WTC11 (cell line): ENCODE measurements around the gene SLC6A8. TPM values are rescaled to one million over a fixed set of nuclear protein-coding genes. Genes with fewer than 3 reads are reported as not detected.

Source experiments
- ATAC-seq: fragments of 200-7000 bp; cut with Tn5 transposase; 2 replicates; pipeline ENCODE4 v1.10.0; 2021; ENCODE audit warnings: mild to moderate bottlenecking, moderate library complexity
- CTCF ChIA-PET: fragments of 300-600 bp; sonication (Branson Sonifier 250); formaldehyde crosslinking; loops from one replicate; lab custom pipeline; 2021; ENCODE audit warnings: antibody characterized with exemption; lab: Charles Lee
- POLR2A ChIA-PET: fragments of 350-600 bp; sonication (Branson Sonifier 250); formaldehyde crosslinking; loops from one replicate; lab custom pipeline; 2021; ENCODE audit warnings: antibody characterized with exemption; lab: Charles Lee
- DNase-seq: peaks from one replicate; pipeline ENCODE4 v3.0.0; 2021; ENCODE audit warnings: low spot score
- H3K27ac Mint-ChIP-seq: 2 replicates; pipeline ENCODE4 v1.8.0; 2021; ENCODE audit warnings: mixed read lengths
- H3K27me3 Mint-ChIP-seq: 2 replicates; pipeline ENCODE4 v1.8.0; 2021; ENCODE audit warnings: low read depth, mild to moderate bottlenecking, moderate library complexity, mixed read lengths
- H3K36me3 Mint-ChIP-seq: 2 replicates; pipeline ENCODE4 v1.8.0; 2021; ENCODE audit warnings: mixed read lengths
- H3K4me1 Mint-ChIP-seq: 2 replicates; pipeline ENCODE4 v1.8.0; 2022; ENCODE audit warnings: mixed read lengths
- H3K4me3 Mint-ChIP-seq: 2 replicates; pipeline ENCODE4 v1.8.0; 2021; ENCODE audit warnings: mild to moderate bottlenecking, moderate library complexity, mixed read lengths
- H3K9me3 Mint-ChIP-seq: 2 replicates; pipeline ENCODE4 v1.8.0; 2021; ENCODE audit warnings: mixed read lengths
- CDX4 ChIP-seq: fragments of 250-450 bp; sonication (Bioruptor Pico); IDR thresholded peaks from 2 replicates; pipeline ENCODE4 v1.9.0; 2021; ENCODE audit warnings: moderate library complexity, mild to moderate bottlenecking, inconsistent platforms, borderline replicate concordance
- HMGA2 ChIP-seq: fragments of 250-450 bp; sonication (Bioruptor Pico); IDR thresholded peaks from 2 replicates; pipeline ENCODE4 v1.4.0; 2021; ENCODE audit warnings: mild to moderate bottlenecking, moderate library complexity
- KAT7 ChIP-seq: sonication (generic); formaldehyde crosslinking; IDR thresholded peaks from 2 replicates; pipeline ENCODE4 v1.8.1; 2023; ENCODE audit warnings: missing genetic modification reagents, mild to moderate bottlenecking, borderline replicate concordance
- NFE2L1 ChIP-seq: sonication (generic); formaldehyde crosslinking; IDR thresholded peaks from 2 replicates; pipeline ENCODE4 v1.8.1; 2023; ENCODE audit warnings: missing genetic modification reagents
- OVOL2 ChIP-seq: fragments of 250-450 bp; sonication (Bioruptor Pico); IDR thresholded peaks from 2 replicates; pipeline ENCODE4 v1.9.0; 2021; ENCODE audit warnings: mild to moderate bottlenecking, borderline replicate concordance
- RELA ChIP-seq: sonication (generic); formaldehyde crosslinking; IDR thresholded peaks from 2 replicates; pipeline ENCODE4 v1.8.1; 2022; ENCODE audit warnings: missing genetic modification reagents, mild to moderate bottlenecking, borderline replicate concordance
- SOX15 ChIP-seq: fragments of 250-450 bp; sonication (Bioruptor Pico); IDR thresholded peaks from 2 replicates; pipeline ENCODE4 v1.9.0; 2021; ENCODE audit warnings: mild to moderate bottlenecking
- SP1 ChIP-seq: sonication (generic); formaldehyde crosslinking; conservative IDR thresholded peaks from 2 replicates; pipeline ENCODE4 v1.8.1; 2022; ENCODE audit warnings: missing genetic modification reagents
- TCF7 ChIP-seq: sonication (generic); formaldehyde crosslinking; IDR thresholded peaks from 2 replicates; pipeline ENCODE4 v1.8.0; 2022; ENCODE audit warnings: mild to moderate bottlenecking, low read depth, missing genetic modification reagents, moderate library complexity
- TEAD4 ChIP-seq: sonication (generic); formaldehyde crosslinking; IDR thresholded peaks from 2 replicates; pipeline ENCODE4 v1.8.0; 2022; ENCODE audit warnings: mild to moderate bottlenecking, missing genetic modification reagents
- TP53 ChIP-seq: sonication (generic); formaldehyde crosslinking; IDR thresholded peaks from 2 replicates; pipeline ENCODE4 v1.8.1; 2023; ENCODE audit warnings: mild to moderate bottlenecking, missing genetic modification reagents
- USF2 ChIP-seq: sonication (generic); formaldehyde crosslinking; IDR thresholded peaks from 2 replicates; pipeline ENCODE4 v1.8.1; 2023; ENCODE audit warnings: mild to moderate bottlenecking, missing genetic modification reagents, moderate library complexity
- ZSCAN18 ChIP-seq: fragments of 250-450 bp; sonication (Bioruptor Pico); IDR thresholded peaks from 2 replicates; pipeline ENCODE4 v2.1.2; 2022; ENCODE audit warnings: mild to moderate bottlenecking, moderate library complexity
- total RNA-seq: library from RNA; stranded (reverse); gene quantifications from 3 replicates; pipeline ENCODE4 v1.2.3, GENCODE V29; 2021
- TF ChIP-seq, protein P1 (sequence below): fragments of 250-450 bp; sonication (Bioruptor Pico); IDR thresholded peaks from 2 replicates; pipeline ENCODE4 v1.9.0; 2021; ENCODE audit warnings: mild to moderate bottlenecking
- TF ChIP-seq, protein P2 (sequence below): sonication (generic); formaldehyde crosslinking; IDR thresholded peaks from 2 replicates; pipeline ENCODE4 v1.8.0; 2023; ENCODE audit warnings: missing genetic modification reagents, mild to moderate bottlenecking, borderline replicate concordance
- TF ChIP-seq, protein P3 (sequence below): sonication (generic); formaldehyde crosslinking; IDR thresholded peaks from 2 replicates; pipeline ENCODE4 v1.8.0; 2022; ENCODE audit warnings: mild to moderate bottlenecking, missing genetic modification reagents

Gene SLC6A8
- total RNA-seq, 1 experiment from 2014 or later = 112 TPM

DNA sequence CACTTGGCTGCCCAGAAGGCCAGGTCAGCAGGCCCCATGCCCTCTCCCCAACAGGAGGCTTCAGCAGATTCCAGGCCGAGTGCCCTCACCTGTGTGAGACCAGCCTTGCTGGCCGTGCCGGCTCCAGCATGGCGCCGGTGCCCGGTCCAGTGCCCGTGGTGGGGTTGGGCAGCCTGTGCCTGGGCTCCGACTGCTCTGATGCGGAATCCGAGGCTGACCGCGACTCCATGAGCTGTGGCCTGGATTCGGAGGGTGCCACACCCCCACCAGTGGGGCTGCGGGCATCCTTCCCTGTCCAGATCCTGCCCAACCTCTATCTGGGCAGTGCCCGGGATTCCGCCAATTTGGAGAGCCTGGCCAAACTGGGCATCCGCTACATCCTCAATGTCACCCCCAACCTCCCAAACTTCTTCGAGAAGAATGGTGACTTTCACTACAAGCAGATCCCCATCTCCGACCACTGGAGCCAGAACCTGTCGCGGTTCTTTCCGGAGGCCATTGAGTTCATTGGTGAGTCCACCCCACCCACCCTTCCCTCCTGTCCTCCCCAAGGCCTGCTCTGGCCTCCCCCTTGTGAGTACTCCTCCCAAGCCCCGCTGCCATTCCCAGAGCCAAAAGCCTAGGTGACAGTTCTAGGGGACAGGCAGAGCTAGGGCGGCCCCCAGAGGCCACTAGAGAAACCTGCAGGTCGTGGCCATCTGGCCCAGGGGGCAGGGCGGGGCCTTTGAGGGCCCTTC is 38.4 kb upstream of the SLC6A8 start (continued):
- no peak for TF ChIP-seq CDX4 (CRISPR knock-in tag)
- no peak for TF ChIP-seq TP53 (CRISPR knock-in tag)

GRCh38 chrX:153649915-153650782 is 37.6 kb upstream of the SLC6A8 start:
- POLR2A ChIA-PET = no interaction called here
- CTCF ChIA-PET = interaction anchor here (0.6 to 10.6 kb wide), 17 partner anchors 9 to 111 kb away, joined by 3 to 153 read pairs (median 6); no protein-coding TSS in a partner anchor
- Mint-ChIP-seq H3K27me3 (peaks cover 42% of the 10 kb centered on the region), H3K9me3 (no peaks in the 10 kb centered on the region; the same call in 1 of the 2 replicates), H3K36me3 (no peaks in the 10 kb centered on the region), H3K4me1 (no peaks in the 10 kb centered on the region), H3K4me3 (no peak overlapping the region), H3K27ac (no peak overlapping the region)
- ATAC-seq = no peak
- TF ChIP-seq, protein P1, sequence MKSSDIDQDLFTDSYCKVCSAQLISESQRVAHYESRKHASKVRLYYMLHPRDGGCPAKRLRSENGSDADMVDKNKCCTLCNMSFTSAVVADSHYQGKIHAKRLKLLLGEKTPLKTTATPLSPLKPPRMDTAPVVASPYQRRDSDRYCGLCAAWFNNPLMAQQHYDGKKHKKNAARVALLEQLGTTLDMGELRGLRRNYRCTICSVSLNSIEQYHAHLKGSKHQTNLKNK (CRISPR knock-in tag) = no peak
- TF ChIP-seq SOX15 (CRISPR knock-in tag) = no peak
- DNase-seq = no peak

GRCh38 chrX:153650959-153651358 is 36.8 kb upstream of the SLC6A8 start:
- H3K27ac Mint-ChIP-seq = no peak overlapping the region
- DNase-seq (no peak), ATAC-seq (no peak)
- CTCF ChIA-PET = interaction anchor here (2.4 to 10.6 kb wide), 3 partner anchors 11 to 73 kb away, joined by 10 to 153 read pairs (median 13); no protein-coding TSS in a partner anchor
- H3K27me3 Mint-ChIP-seq = peaks cover 34% of the 10 kb centered on the region
- H3K4me3 Mint-ChIP-seq = no peak overlapping the region
- POLR2A ChIA-PET = no interaction called here
- no peaks in the 10 kb centered on the region; the same call in 1 of the 2 replicates for H3K9me3 Mint-ChIP-seq
- TF ChIP-seq KAT7 (CRISPR knock-in tag) = no peak
- no peak for TF ChIP-seq HMGA2 (CRISPR knock-in tag)
- no peak for TF ChIP-seq ZSCAN18 (CRISPR knock-in tag)
- no peaks in the 10 kb centered on the region for H3K36me3 Mint-ChIP-seq
- no peaks in the 10 kb centered on the region for H3K4me1 Mint-ChIP-seq

DNA sequence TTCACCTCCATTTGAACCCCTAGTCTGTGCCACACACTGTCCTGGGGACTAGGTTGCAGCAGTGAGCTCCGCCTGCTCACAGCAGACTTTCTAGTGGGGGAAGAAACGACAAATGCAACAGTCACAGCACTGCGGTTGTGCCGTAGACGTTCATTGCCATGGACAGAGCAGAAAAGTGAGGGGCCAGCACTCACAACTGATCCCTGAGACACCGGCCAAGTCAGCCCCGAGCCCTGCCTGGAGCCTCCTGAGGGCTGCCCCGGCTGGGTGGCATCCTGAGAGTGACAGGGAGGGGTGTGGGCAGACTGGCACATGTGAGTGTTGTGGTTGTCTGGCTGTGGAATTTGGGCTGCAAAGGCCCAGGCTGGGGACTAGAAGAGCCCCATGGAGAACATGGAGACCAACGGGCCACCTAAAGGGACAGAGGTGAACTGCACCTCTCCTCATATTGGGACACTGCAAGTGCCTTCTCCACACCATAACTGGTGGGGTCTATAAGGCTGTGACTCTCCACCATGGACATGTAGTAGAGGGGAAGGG is 36.1 kb upstream of the SLC6A8 start:
- no peaks in the 10 kb centered on the region for H3K4me1 Mint-ChIP-seq
- DNase-seq (no peak), ATAC-seq (peak; percentile 51)
- no peak overlapping the region for H3K27ac Mint-ChIP-seq
- no peaks in the 10 kb centered on the region for H3K36me3 Mint-ChIP-seq
- H3K4me3 Mint-ChIP-seq = no peak overlapping the region
- peaks cover 28% of the 10 kb centered on the region for H3K27me3 Mint-ChIP-seq
- POLR2A ChIA-PET = no interaction called here
- no peaks in the 10 kb centered on the region; the same call in 1 of the 2 replicates for H3K9me3 Mint-ChIP-seq
- CTCF ChIA-PET = interaction anchor here (0.7 to 10.6 kb wide), 4 partner anchors 15 to 112 kb away, joined by 3 to 153 read pairs (median 4); no protein-coding TSS in a partner anchor
- TF ChIP-seq RELA (CRISPR knock-in tag) (no peak), TCF7 (CRISPR knock-in tag) (no peak), TP53 (CRISPR knock-in tag) (no peak), OVOL2 (CRISPR knock-in tag) (no peak), ZSCAN18 (CRISPR knock-in tag) (no peak), TEAD4 (CRISPR knock-in tag) (no peak), NFE2L1 (no peak), USF2 (CRISPR knock-in tag) (no peak), SP1 (CRISPR knock-in tag) (no peak)
- TF ChIP-seq, protein P2, sequence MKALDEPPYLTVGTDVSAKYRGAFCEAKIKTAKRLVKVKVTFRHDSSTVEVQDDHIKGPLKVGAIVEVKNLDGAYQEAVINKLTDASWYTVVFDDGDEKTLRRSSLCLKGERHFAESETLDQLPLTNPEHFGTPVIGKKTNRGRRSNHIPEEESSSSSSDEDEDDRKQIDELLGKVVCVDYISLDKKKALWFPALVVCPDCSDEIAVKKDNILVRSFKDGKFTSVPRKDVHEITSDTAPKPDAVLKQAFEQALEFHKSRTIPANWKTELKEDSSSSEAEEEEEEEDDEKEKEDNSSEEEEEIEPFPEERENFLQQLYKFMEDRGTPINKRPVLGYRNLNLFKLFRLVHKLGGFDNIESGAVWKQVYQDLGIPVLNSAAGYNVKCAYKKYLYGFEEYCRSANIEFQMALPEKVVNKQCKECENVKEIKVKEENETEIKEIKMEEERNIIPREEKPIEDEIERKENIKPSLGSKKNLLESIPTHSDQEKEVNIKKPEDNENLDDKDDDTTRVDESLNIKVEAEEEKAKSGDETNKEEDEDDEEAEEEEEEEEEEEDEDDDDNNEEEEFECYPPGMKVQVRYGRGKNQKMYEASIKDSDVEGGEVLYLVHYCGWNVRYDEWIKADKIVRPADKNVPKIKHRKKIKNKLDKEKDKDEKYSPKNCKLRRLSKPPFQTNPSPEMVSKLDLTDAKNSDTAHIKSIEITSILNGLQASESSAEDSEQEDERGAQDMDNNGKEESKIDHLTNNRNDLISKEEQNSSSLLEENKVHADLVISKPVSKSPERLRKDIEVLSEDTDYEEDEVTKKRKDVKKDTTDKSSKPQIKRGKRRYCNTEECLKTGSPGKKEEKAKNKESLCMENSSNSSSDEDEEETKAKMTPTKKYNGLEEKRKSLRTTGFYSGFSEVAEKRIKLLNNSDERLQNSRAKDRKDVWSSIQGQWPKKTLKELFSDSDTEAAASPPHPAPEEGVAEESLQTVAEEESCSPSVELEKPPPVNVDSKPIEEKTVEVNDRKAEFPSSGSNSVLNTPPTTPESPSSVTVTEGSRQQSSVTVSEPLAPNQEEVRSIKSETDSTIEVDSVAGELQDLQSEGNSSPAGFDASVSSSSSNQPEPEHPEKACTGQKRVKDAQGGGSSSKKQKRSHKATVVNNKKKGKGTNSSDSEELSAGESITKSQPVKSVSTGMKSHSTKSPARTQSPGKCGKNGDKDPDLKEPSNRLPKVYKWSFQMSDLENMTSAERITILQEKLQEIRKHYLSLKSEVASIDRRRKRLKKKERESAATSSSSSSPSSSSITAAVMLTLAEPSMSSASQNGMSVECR = no peak
- TF ChIP-seq, protein P3, sequence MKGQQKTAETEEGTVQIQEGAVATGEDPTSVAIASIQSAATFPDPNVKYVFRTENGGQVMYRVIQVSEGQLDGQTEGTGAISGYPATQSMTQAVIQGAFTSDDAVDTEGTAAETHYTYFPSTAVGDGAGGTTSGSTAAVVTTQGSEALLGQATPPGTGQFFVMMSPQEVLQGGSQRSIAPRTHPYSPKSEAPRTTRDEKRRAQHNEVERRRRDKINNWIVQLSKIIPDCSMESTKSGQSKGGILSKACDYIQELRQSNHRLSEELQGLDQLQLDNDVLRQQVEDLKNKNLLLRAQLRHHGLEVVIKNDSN (CRISPR knock-in tag) = no peak
